K562 (cell line): ENCODE measurements around the gene ERCC4. TPM values are rescaled to one million over a fixed set of nuclear protein-coding genes. Genes with fewer than 3 reads are reported as not detected.

Experiments
- ATAC-seq: fragments of 200-7000 bp; cut with Tn5 transposase; 3 replicates; pipeline ENCODE4 v1.9.1; 2020; ENCODE audit warnings: moderate library complexity
- BruUV-seq: library from RNA; stranded (reverse); fragments of 400-500 nt; replicated peaks from 2 replicates; lab custom pipeline; 2021; lab: Mats Ljungman, UMichigan
- CTCF ChIA-PET: fragments of 300-600 bp; formaldehyde crosslinking; extraction: SDS; loops from one replicate; lab custom pipeline; 2021; ENCODE audit warnings: low intra/inter-chr PET ratio; lab: Yijun Ruan, JAX
- POLR2A ChIA-PET: fragments of 300-600, 350-650 bp; sonication (Branson Sonifier 250); formaldehyde crosslinking; extraction: SDS; loops from one replicate; lab custom pipeline; 2021; ENCODE audit warnings: antibody characterized with exemption, inconsistent platforms; lab: Yijun Ruan, JAX
- DNase-seq, 4 experiments: peaks; one replicate each; pipeline versions ENCODE4 v3.0.0 to v3.0.0-alpha.2; 2011 to 2018; ENCODE audit warnings: low spot score in 3 of 4, mixed read lengths in 3 of 4; ENCODE audit errors: extremely low read depth in 1 of 4
- FAIRE-seq: peaks from 2 replicates; lab custom pipeline; 2011; peaks lifted over from hg19 to GRCh38; lab: Jason Lieb, UNC
- H2AFZ ChIP-seq: 2 replicates; pipeline ENCODE4 v1.6.0; 2011; ENCODE audit warnings: low read depth, low read length, control low read depth, inconsistent platforms
- H3K27ac ChIP-seq: fragments of 200-600 bp; 3 replicates; pipeline ENCODE4 v1.8.0; 2011; ENCODE audit warnings: low read depth, mild to moderate bottlenecking, control low read depth, inconsistent platforms, low read length, moderate library complexity, mixed read lengths; ENCODE audit errors: extremely low read depth
- H3K27me3 ChIP-seq, 2 experiments: fragments of 300-600 bp in 1 of 2; 2 replicates in 1 of 2; 3 replicates in 1 of 2; pipeline versions ENCODE4 v1.6.0 to v1.8.0; 2011; ENCODE audit warnings: inconsistent platforms in 2 of 2, low read length in 2 of 2, mild to moderate bottlenecking in 1 of 2, mixed read lengths in 1 of 2, moderate library complexity in 1 of 2; ENCODE audit not compliant: control insufficient read depth in 2 of 2, insufficient read depth in 2 of 2
- H3K36me3 ChIP-seq: fragments of 300-600 bp; 3 replicates; pipeline ENCODE4 v1.8.0; 2011; ENCODE audit warnings: mild to moderate bottlenecking, low read length, inconsistent platforms; ENCODE audit not compliant: control insufficient read depth, insufficient read depth
- H3K4me1 ChIP-seq, 2 experiments: fragments of 200-600 bp in 1 of 2; replicated peaks in 1 of 2; 2 replicates in 1 of 2; 3 replicates in 1 of 2; pipeline versions ENCODE4 v1.5.1 to v1.8.0; 2011; ENCODE audit warnings: inconsistent platforms in 2 of 2, low read length in 2 of 2, mild to moderate bottlenecking in 1 of 2, mixed read lengths in 1 of 2, moderate library complexity in 1 of 2; ENCODE audit not compliant: control insufficient read depth in 2 of 2, insufficient read depth in 2 of 2
- H3K4me2 ChIP-seq: 2 replicates; pipeline ENCODE4 v1.6.1; 2011; ENCODE audit warnings: low read length, control low read depth, inconsistent platforms, mixed read lengths; ENCODE audit not compliant: insufficient read depth
- H3K4me3 ChIP-seq: fragments of 200-600 bp; sonication (generic), shearing (Covaris generic); 2 replicates; pipeline ENCODE4 v1.5.1; 2016; ENCODE audit warnings: control low read depth, inconsistent platforms
- H3K79me2 ChIP-seq: fragments of 200-600 bp; 3 replicates; pipeline ENCODE4 v1.8.0; 2011; ENCODE audit warnings: low read length, inconsistent platforms; ENCODE audit not compliant: control insufficient read depth, insufficient read depth
- H3K9ac ChIP-seq, 2 experiments: 2 replicates each; pipeline versions ENCODE4 v1.6.0 to v1.6.1; 2011; ENCODE audit warnings: low read depth in 2 of 2, low read length in 2 of 2, control low read depth in 1 of 2, inconsistent platforms in 1 of 2, mild to moderate bottlenecking in 1 of 2, mixed read lengths in 1 of 2; ENCODE audit not compliant: insufficient read depth in 1 of 2
- H3K9me1 ChIP-seq: one replicate; pipeline ENCODE4 v1.6.0; 2011; ENCODE audit warnings: inconsistent platforms, mild to moderate bottlenecking, low read length, moderate library complexity; ENCODE audit not compliant: control insufficient read depth, insufficient read depth
- H3K9me3 ChIP-seq: replicated peaks from 2 replicates; pipeline ENCODE4 v1.5.1; 2011; ENCODE audit warnings: low read depth, low read length, inconsistent platforms; ENCODE audit not compliant: control insufficient read depth, insufficient read depth
- H4K20me1 ChIP-seq: replicated peaks from 2 replicates; pipeline ENCODE4 v1.6.1; 2011; ENCODE audit warnings: low read length, inconsistent platforms, mixed read lengths; ENCODE audit not compliant: control insufficient read depth, insufficient read depth
- ATF1 ChIP-seq, 2 experiments: fragments of 450-650 bp in 1 of 2; IDR thresholded peaks; 2 replicates each; pipeline ENCODE4 v1.6.1; 2016; ENCODE audit warnings: missing compliant biosample characterization in 1 of 2, missing genetic modification characterization in 1 of 2
- BCOR ChIP-seq: fragments of 450-650 bp; IDR thresholded peaks from 2 replicates; pipeline ENCODE4 v1.6.1; 2016
- C11orf30 ChIP-seq: fragments of 450-650 bp; IDR thresholded peaks from 2 replicates; pipeline ENCODE4 v1.6.1; 2016; ENCODE audit warnings: low read depth, mild to moderate bottlenecking
- CBFA2T3 ChIP-seq: fragments of 450-650 bp; IDR thresholded peaks from 2 replicates; pipeline ENCODE4 v1.6.1; 2017
- CBX1 ChIP-seq: sonication (generic); IDR thresholded peaks from 2 replicates; pipeline ENCODE4 v1.6.1; 2016; ENCODE audit warnings: antibody characterized with exemption, low read depth, mild to moderate bottlenecking
- CTCF ChIP-seq, 3 experiments: IDR thresholded peaks in 2 of 3; conservative IDR thresholded peaks in 1 of 3; 2 replicates each; pipeline ENCODE4 v1.5.1; 2011 to 2012; ENCODE audit warnings: low read length in 3 of 3, mild to moderate bottlenecking in 3 of 3, control low read depth in 2 of 3, improper control_type of control experiment in 1 of 3, inconsistent platforms in 1 of 3, low read depth in 1 of 3, mixed read lengths in 1 of 3, moderate library complexity in 1 of 3; ENCODE audit not compliant: insufficient read depth in 2 of 3
- DPF2 ChIP-seq: fragments of 450-650 bp; IDR thresholded peaks from 2 replicates; pipeline ENCODE4 v1.6.1; 2016
- GATA2 ChIP-seq: sonication (generic); formaldehyde crosslinking; IDR thresholded peaks from 2 replicates; pipeline ENCODE4 v1.4.0; 2020; ENCODE audit warnings: mild to moderate bottlenecking, missing genetic modification reagents
- HMGN3 ChIP-seq: IDR thresholded peaks from 2 replicates; pipeline ENCODE4 v1.6.1; 2011; ENCODE audit warnings: borderline replicate concordance, low read depth, mild to moderate bottlenecking, mixed read lengths, low read length; ENCODE audit not compliant: insufficient read length; ENCODE audit errors: extremely low read depth
- MAFG ChIP-seq: fragments of 450-650 bp; conservative IDR thresholded peaks from 2 replicates; pipeline ENCODE4 v1.6.1; 2016; ENCODE audit warnings: missing genetic modification characterization, missing compliant biosample characterization
- MEF2D ChIP-seq: conservative IDR thresholded peaks from 2 replicates; pipeline ENCODE4 v1.6.1; 2016; ENCODE audit warnings: low read depth, missing genetic modification characterization, missing compliant biosample characterization
- MTA1 ChIP-seq: fragments of 450-650 bp; IDR thresholded peaks from 2 replicates; pipeline ENCODE4 v1.6.1; 2017; ENCODE audit warnings: borderline replicate concordance
- NFE2 ChIP-seq: IDR thresholded peaks from 2 replicates; pipeline ENCODE4 v1.6.1; 2014; ENCODE audit warnings: antibody characterized with exemption, low read depth
- RB1 ChIP-seq: fragments of 450-650 bp; IDR thresholded peaks from 2 replicates; pipeline ENCODE4 v1.6.1; 2017; ENCODE audit warnings: low read depth, mild to moderate bottlenecking
- SMARCA4 ChIP-seq: fragments of 450-650 bp; IDR thresholded peaks from 2 replicates; pipeline ENCODE4 v1.6.1; 2016
- SMARCE1 ChIP-seq: fragments of 450-650 bp; IDR thresholded peaks from 2 replicates; pipeline ENCODE4 v1.7.1; 2016; ENCODE audit warnings: mild to moderate bottlenecking
- SRSF7 ChIP-seq: fragments of 200-400 bp; formaldehyde crosslinking; optimal IDR thresholded peaks from 2 replicates; pipeline ENCODE3; 2017; ENCODE audit warnings: mild to moderate bottlenecking, low read depth, low read length
- THRAP3 ChIP-seq: fragments of 450-650 bp; IDR thresholded peaks from 2 replicates; pipeline ENCODE4 v1.6.1; 2016; ENCODE audit warnings: mild to moderate bottlenecking, inconsistent platforms, borderline replicate concordance
- TSC22D4 ChIP-seq: fragments of 450-650 bp; IDR thresholded peaks from 2 replicates; pipeline ENCODE4 v1.6.1; 2016; ENCODE audit warnings: missing genetic modification characterization, missing biosample characterization, control low read depth
- ZNF316 ChIP-seq: fragments of 450-650 bp; IDR thresholded peaks from 2 replicates; pipeline ENCODE4 v1.6.1; 2016
- ZNF384 ChIP-seq: IDR thresholded peaks from 2 replicates; pipeline ENCODE4 v1.6.1; 2012; ENCODE audit warnings: low read depth, low read length, improper control_type of control experiment
- WGBS: fragments of 100-300 bp; shearing (Covaris generic); methylation state at CpG from one replicate; pipeline ENCODE4 v1.1.6; 2016; ENCODE audit warnings: low coverage, mixed read lengths; ENCODE audit not compliant: insufficient coverage; ENCODE audit errors: missing lambda C conversion rate; 5-methylcytosine and 5-hydroxymethylcytosine counted together
- in situ Hi-C: fragments of 300-500 bp; cut with MboI; formaldehyde crosslinking; loops from 4 replicates; pipeline ENCODE4 v1.15.0; 2018; ENCODE audit warnings: inconsistent platforms, mixed read lengths
- intact Hi-C: fragments of 100-400 bp; cut with micrococcal nuclease; formaldehyde crosslinking; loops from 2 replicates; pipeline ENCODE4 v1.14.2; 2022
- polyA plus RNA-seq, 8 experiments: library from polyadenylated mRNA; depleted of rRNA in 4 of 8; stranded (reverse) in 5 of 8; unstranded in 3 of 8; fragments of >200 nt; fragmentation: Nextera tagmentation in 2 of 8; fragmentation: Illumina TruSeq in 1 of 8; extraction: Ambion mirVana in 2 of 8; extraction: Trizol in 1 of 8; gene quantifications; 2 replicates each; pipeline versions ENCODE4 v1.2.1 to v1.2.3, GENCODE V29; 2011 to 2014; ENCODE audit warnings: inconsistent platforms in 1 of 8, missing spikeins in 1 of 8
- total RNA-seq, 7 experiments: library from RNA; depleted of rRNA in 6 of 7; stranded (reverse); fragments of >200 nt in 6 of 7; fragmentation: Illumina TruSeq in 2 of 7; extraction: Trizol in 2 of 7; gene quantifications; 2 replicates each; pipeline versions ENCODE4 v1.2.1 to v1.2.3, GENCODE V29; 2011 to 2021; ENCODE audit warnings: low replicate concordance in 1 of 7

ERCC4 gene
- total and polyA plus RNA-seq, 9 of the 15 experiments (the other 6 are each of a cell fraction or from before 2014, with no cell fraction given), result 3.7 to 10.5 (median 6.0) TPM

GRCh38 chr16:13997933-13998332 is 78.0 kb downstream of the ERCC4 start (continued):
- no peak for TF ChIP-seq MEF2D
- no peak for TF ChIP-seq CTCF (IDR thresholded peaks at IDR 0.05 in 2 of 3, conservative IDR thresholded peaks at IDR 0.05 in 1 of 3; ENCODE audit: insufficient read depth in 2 of 3, low read depth in 1 of 3, low read length in 3 of 3)
- TF ChIP-seq CBX1, result no peak

GRCh38 chr16:13999071-13999894 is 79.3 kb downstream of the ERCC4 start:
- ChIA-PET CTCF (no interaction called here), POLR2A (interaction anchor here (0.7 to 1.5 kb wide), 2 partner anchors 10 kb away, joined by 3 to 4 read pairs; no protein-coding TSS in a partner anchor)
- Histone ChIP-seq H3K9me3 (no peaks in the 10 kb centered on the region), H2AFZ (peak overlapping the region; percentile 53; the same call in 1 of the 2 replicates), H3K79me2 (no peaks in the 10 kb centered on the region), H4K20me1 (0 out of 2 replicates have a peak, but pooled peaks cover 6% of the 10 kb centered on the region), H3K4me2 (peak overlapping the region; percentile 73), H3K36me3 (no peaks in the 10 kb centered on the region), H3K4me1 (peaks cover 9 to 22% of the 10 kb centered on the region in 2 experiments; a peak in 4 of 5 replicates), H3K9ac (0 out of 4 replicates have a peak overlapping the region, but pooled peaks of 1 of the 2 experiments have one; percentile 29), H3K27me3 (peaks cover 15 to 27% of the 10 kb centered on the region in 2 experiments), H3K27ac (peak overlapping the region; percentile 38; the same call in 1 of the 3 replicates), H3K4me3 (no peak overlapping the region), H3K9me1 (no peaks in the 10 kb centered on the region)
- WGBS, result 19% methylated on average over 10 of the region's 10 CpGs
- ATAC-seq (peak; percentile 75), FAIRE-seq (no peak), DNase-seq (peak in 2 of 4 experiments; percentile 41 to 55)
- BruUV-seq, result no TSS peak
- intact Hi-C loops, result no loop called here
- in situ Hi-C loops, result no loop called here
- TF ChIP-seq MAFG (tag) (peak; percentile 56), RB1 (0 out of 2 replicates have a peak, but pooled peaks have one; percentile 1), CBFA2T3 (peak; percentile 41; the same call in 1 of the 2 replicates), GATA2 (CRISPR knock-in tag) (0 out of 2 replicates have a peak, but pooled peaks have one; percentile 9), TSC22D4 (no peak), SMARCA4 (peak; percentile 51; the same call in 1 of the 2 replicates), ZNF316 (peak; percentile 87), DPF2 (peak; percentile 55; the same call in 1 of the 2 replicates), C11orf30 (peak; percentile 65), BCOR (0 out of 2 replicates have a peak, but pooled peaks have one; percentile 11), ZNF384 (peak; percentile 90), THRAP3 (no peak), MTA1 (0 out of 2 replicates have a peak, but pooled peaks have one; percentile 16), SMARCE1 (0 out of 2 replicates have a peak, but pooled peaks have one; percentile 34), ATF1 (CRISPR knock-in tag; IDR thresholded peaks at IDR 0.05) (no peak), ATF1 (tag; IDR thresholded peaks at IDR 0.05) (0 out of 2 replicates have a peak, but pooled peaks have one; percentile 23), NFE2 (peak; percentile 44; the same call in 1 of the 2 replicates), CBX1 (no peak), SRSF7 (no peak), HMGN3 (no peak)
